Ishikawa (cell line): ENCODE measurements around the gene CDH24.

ENCODE experiments used
- CREB1 ChIP-seq: IDR thresholded peaks from 2 replicates; pipeline ENCODE4 v1.6.1; 2012; ENCODE audit warnings: low read depth
- EGR1 ChIP-seq: IDR thresholded peaks from 2 replicates; pipeline ENCODE4 v1.6.1; 2012
- RAD21 ChIP-seq: IDR thresholded peaks from 2 replicates; pipeline ENCODE4 v1.6.1; 2012; ENCODE audit warnings: low read depth
- REST ChIP-seq: IDR thresholded peaks from 2 replicates; pipeline ENCODE4 v1.6.1; 2012; ENCODE audit warnings: low read depth, mild to moderate bottlenecking
- USF1 ChIP-seq: IDR thresholded peaks from 2 replicates; pipeline ENCODE4 v1.6.1; 2012
- YY1 ChIP-seq: IDR thresholded peaks from 2 replicates; pipeline ENCODE4 v1.6.1; 2012; ENCODE audit warnings: low read depth
- ZBTB7A ChIP-seq: IDR thresholded peaks from 2 replicates; pipeline ENCODE4 v1.6.1; 2012; ENCODE audit warnings: low read depth

CDH24 gene

GRCh38 chr14:22997676-22998323 is 59.5 kb downstream of the CDH24 start:
- TF ChIP-seq REST = no peak
- no peak for TF ChIP-seq ZBTB7A
- TF ChIP-seq EGR1 = no peak
- no peak for TF ChIP-seq USF1
- no peak for TF ChIP-seq YY1
- TF ChIP-seq RAD21 = no peak
- TF ChIP-seq CREB1 = no peak
